ENCODE measurements around the gene ELMOD3. TPM values are rescaled to one million over a fixed set of nuclear protein-coding genes. Genes with fewer than 3 reads are reported as not detected.

Gene ELMOD3
- total and polyA plus RNA-seq, 9 of the 15 experiments (the other 6 are each of a cell fraction or from before 2014, with no cell fraction given), result 2.7 to 18.7 (median 11.6) TPM

DNA sequence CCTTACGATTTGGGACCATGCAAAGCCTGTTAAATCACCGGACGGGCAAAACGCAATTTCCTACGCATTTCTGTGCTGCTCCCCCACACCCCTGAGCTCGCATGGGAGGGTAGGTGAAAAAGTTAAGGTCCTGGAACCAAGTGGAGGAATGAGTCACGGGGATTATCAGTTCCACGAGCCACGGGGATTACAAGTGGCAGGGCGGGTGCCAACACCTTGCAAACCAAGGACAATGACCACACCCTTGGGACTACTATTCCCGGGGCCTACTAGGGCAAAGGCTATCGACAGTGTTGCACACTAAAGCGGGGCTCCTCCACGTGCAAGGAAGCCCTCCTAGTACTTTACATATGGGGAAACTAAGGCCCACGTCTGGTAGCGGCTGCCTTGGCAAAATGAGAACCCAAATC, 688 bp upstream of the ELMOD3 start (continued):
- TF ChIP-seq, protein P1, sequence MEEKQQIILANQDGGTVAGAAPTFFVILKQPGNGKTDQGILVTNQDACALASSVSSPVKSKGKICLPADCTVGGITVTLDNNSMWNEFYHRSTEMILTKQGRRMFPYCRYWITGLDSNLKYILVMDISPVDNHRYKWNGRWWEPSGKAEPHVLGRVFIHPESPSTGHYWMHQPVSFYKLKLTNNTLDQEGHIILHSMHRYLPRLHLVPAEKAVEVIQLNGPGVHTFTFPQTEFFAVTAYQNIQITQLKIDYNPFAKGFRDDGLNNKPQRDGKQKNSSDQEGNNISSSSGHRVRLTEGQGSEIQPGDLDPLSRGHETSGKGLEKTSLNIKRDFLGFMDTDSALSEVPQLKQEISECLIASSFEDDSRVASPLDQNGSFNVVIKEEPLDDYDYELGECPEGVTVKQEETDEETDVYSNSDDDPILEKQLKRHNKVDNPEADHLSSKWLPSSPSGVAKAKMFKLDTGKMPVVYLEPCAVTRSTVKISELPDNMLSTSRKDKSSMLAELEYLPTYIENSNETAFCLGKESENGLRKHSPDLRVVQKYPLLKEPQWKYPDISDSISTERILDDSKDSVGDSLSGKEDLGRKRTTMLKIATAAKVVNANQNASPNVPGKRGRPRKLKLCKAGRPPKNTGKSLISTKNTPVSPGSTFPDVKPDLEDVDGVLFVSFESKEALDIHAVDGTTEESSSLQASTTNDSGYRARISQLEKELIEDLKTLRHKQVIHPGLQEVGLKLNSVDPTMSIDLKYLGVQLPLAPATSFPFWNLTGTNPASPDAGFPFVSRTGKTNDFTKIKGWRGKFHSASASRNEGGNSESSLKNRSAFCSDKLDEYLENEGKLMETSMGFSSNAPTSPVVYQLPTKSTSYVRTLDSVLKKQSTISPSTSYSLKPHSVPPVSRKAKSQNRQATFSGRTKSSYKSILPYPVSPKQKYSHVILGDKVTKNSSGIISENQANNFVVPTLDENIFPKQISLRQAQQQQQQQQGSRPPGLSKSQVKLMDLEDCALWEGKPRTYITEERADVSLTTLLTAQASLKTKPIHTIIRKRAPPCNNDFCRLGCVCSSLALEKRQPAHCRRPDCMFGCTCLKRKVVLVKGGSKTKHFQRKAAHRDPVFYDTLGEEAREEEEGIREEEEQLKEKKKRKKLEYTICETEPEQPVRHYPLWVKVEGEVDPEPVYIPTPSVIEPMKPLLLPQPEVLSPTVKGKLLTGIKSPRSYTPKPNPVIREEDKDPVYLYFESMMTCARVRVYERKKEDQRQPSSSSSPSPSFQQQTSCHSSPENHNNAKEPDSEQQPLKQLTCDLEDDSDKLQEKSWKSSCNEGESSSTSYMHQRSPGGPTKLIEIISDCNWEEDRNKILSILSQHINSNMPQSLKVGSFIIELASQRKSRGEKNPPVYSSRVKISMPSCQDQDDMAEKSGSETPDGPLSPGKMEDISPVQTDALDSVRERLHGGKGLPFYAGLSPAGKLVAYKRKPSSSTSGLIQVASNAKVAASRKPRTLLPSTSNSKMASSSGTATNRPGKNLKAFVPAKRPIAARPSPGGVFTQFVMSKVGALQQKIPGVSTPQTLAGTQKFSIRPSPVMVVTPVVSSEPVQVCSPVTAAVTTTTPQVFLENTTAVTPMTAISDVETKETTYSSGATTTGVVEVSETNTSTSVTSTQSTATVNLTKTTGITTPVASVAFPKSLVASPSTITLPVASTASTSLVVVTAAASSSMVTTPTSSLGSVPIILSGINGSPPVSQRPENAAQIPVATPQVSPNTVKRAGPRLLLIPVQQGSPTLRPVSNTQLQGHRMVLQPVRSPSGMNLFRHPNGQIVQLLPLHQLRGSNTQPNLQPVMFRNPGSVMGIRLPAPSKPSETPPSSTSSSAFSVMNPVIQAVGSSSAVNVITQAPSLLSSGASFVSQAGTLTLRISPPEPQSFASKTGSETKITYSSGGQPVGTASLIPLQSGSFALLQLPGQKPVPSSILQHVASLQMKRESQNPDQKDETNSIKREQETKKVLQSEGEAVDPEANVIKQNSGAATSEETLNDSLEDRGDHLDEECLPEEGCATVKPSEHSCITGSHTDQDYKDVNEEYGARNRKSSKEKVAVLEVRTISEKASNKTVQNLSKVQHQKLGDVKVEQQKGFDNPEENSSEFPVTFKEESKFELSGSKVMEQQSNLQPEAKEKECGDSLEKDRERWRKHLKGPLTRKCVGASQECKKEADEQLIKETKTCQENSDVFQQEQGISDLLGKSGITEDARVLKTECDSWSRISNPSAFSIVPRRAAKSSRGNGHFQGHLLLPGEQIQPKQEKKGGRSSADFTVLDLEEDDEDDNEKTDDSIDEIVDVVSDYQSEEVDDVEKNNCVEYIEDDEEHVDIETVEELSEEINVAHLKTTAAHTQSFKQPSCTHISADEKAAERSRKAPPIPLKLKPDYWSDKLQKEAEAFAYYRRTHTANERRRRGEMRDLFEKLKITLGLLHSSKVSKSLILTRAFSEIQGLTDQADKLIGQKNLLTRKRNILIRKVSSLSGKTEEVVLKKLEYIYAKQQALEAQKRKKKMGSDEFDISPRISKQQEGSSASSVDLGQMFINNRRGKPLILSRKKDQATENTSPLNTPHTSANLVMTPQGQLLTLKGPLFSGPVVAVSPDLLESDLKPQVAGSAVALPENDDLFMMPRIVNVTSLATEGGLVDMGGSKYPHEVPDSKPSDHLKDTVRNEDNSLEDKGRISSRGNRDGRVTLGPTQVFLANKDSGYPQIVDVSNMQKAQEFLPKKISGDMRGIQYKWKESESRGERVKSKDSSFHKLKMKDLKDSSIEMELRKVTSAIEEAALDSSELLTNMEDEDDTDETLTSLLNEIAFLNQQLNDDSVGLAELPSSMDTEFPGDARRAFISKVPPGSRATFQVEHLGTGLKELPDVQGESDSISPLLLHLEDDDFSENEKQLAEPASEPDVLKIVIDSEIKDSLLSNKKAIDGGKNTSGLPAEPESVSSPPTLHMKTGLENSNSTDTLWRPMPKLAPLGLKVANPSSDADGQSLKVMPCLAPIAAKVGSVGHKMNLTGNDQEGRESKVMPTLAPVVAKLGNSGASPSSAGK (IDR thresholded peaks at IDR 0.05), result peak; percentile 60
- TF ChIP-seq HCFC1 (IDR thresholded peaks at IDR 0.05; ENCODE audit: low read depth, low read length) (no peak), E2F6 (IDR thresholded peaks at IDR 0.05; ENCODE audit: borderline replicate concordance in 1 of 2, extremely low read depth in 1 of 2, insufficient read depth in 1 of 2, insufficient read length in 1 of 2, low read depth in 1 of 2, low read length in 1 of 2, poor library complexity in 1 of 2, severe bottlenecking in 1 of 2) (peak in 1 of 2 experiments; percentile 26), GATAD2A (IDR thresholded peaks at IDR 0.05) (peak; percentile 82), ZNF740 (CRISPR knock-in tag; IDR thresholded peaks at IDR 0.05) (no peak; the same call in 1 of the 2 replicates), ZNF740 (tag; IDR thresholded peaks at IDR 0.05) (no peak), ZBTB9 (CRISPR knock-in tag; IDR thresholded peaks at IDR 0.05) (no peak), ZNF316 (IDR thresholded peaks at IDR 0.05) (no peak), TARDBP (IDR thresholded peaks at IDR 0.05) (0 out of 2 replicates have a peak, but pooled peaks have one; percentile 7)

Data from K562 (cell line).